Renal cortex interstitium (tissue), 11 donors: Measurements from ENCODE around the gene IGF1R. TPM values are rescaled to one million over a fixed set of nuclear protein-coding genes. Genes with fewer than 3 reads are reported as not detected.

Experiments
- DNase-seq, 11 donors: peaks; one replicate each; pipeline ENCODE4 v3.0.0-alpha.2; 2013; ENCODE audit warnings: low read depth in 9 of 11, low spot score in 4 of 11; ENCODE audit errors: extremely low read depth in 1 of 11
- polyA plus RNA-seq, 3 donors: library from polyadenylated mRNA; unstranded; fragments of 120-200 nt; gene quantifications; one replicate each; pipeline ENCODE4 v1.2.1, GENCODE V29; 2013; ENCODE audit not compliant: insufficient read length in 3 of 3

IGF1R gene
- polyA plus RNA-seq, 3 donors: 44.8 to 64.2 (median 50.6) TPM

- DNase-seq: no peak
Measured at GRCh38 chr15:98718426-98719136, 70.2 kb downstream of the IGF1R start.

GRCh38 chr15:98719137-98719740, 70.9 kb downstream of the IGF1R start:
- no peak for DNase-seq

- DNase-seq: no peak
Measured at GRCh38 chr15:98720031-98720430, 71.7 kb downstream of the IGF1R start.

GRCh38 chr15:98720577-98721565, 72.5 kb downstream of the IGF1R start:
- DNase-seq: no peak

GRCh38 chr15:98722209-98722608, 73.9 kb downstream of the IGF1R start:
- DNase-seq: no peak

- no peak for DNase-seq
Measured at GRCh38 chr15:98722645-98723044, 74.3 kb downstream of the IGF1R start.

GRCh38 chr15:98723195-98723594, 74.9 kb downstream of the IGF1R start:
- DNase-seq: no peak

GRCh38 chr15:98724048-98724447, 75.7 kb downstream of the IGF1R start:
- DNase-seq: no peak

GRCh38 chr15:98724494-98724893, 76.2 kb downstream of the IGF1R start:
- no peak for DNase-seq

GRCh38 chr15:98725874-98726273, 77.5 kb downstream of the IGF1R start:
- DNase-seq: no peak

- peak in 9 of 11 donors; percentile 43 to 75 (median 62) for DNase-seq
Measured at GRCh38 chr15:98727115-98728040, 79.0 kb downstream of the IGF1R start.

- no peak for DNase-seq
Measured at GRCh38 chr15:98728082-98728810, 79.9 kb downstream of the IGF1R start.

- DNase-seq: no peak
Measured at GRCh38 chr15:98728811-98729160, 80.4 kb downstream of the IGF1R start.

GRCh38 chr15:98729446-98730042, 81.2 kb downstream of the IGF1R start:
- DNase-seq: no peak

GRCh38 chr15:98730860-98731711, 82.7 kb downstream of the IGF1R start:
- DNase-seq: no peak

- no peak for DNase-seq
Measured at GRCh38 chr15:98731712-98732450, 83.5 kb downstream of the IGF1R start.
